ENCODE results near the gene DNAJC13.

The DNAJC13 gene

DNA sequence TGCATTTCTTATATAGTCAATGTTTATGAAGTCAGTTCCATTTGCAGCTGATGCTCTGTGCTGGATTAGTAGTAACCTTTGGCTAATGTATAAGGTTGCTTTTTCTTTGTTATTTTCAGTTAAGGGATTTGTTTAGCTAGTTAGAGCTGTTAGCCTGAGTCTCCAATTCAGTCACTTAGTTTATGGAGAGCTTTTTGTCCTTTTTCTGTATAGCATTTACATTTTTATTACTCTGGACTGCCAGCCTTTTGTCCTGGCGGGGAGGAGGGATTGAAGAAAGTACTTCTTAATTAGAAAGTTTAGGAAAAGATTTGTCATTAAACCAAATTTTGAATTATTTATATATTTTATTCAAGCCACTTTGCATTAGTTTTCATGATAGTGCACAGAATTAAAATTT is 52.0 kb downstream of the DNAJC13 start:
- no peak for DNase-seq

DNA sequence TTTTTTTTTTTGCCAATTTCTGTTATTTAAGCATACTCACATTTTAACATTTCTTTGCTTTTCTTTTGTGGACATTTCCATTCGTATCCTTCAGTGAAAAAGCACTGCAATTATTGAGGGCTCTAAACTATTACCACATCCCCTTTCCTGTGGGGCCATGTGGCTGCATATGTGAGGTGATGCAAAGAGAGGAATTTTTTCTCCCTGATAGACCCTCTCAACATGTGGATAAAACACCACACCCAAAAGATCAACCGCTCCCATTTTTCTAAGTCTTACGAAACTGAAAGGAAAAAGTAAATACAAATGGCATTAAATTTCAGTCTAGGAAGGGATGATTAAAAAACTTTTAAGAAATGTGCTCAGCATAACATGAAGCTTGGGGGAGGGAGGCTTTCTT is 68.8 kb downstream of the DNAJC13 start:
- DNase-seq = no peak

DNA sequence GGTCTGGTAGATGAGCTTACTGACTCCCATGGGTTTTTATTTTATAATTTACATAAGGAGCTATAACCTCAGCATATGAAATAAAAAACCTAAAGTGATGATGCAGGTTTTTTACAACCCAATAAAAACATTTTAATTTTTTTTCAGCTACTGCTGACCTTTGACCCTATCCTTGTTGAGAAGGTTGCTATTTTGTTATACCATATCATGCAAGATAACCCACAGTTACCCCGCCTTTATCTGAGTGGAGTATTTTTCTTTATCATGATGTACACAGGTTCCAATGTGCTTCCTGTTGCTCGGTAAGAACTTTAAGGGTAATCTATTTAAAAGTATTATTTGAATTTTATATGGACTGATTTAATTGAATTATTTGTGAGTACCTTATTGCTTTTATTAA is 70.8 kb downstream of the DNAJC13 start:
- DNase-seq = no peak

DNA sequence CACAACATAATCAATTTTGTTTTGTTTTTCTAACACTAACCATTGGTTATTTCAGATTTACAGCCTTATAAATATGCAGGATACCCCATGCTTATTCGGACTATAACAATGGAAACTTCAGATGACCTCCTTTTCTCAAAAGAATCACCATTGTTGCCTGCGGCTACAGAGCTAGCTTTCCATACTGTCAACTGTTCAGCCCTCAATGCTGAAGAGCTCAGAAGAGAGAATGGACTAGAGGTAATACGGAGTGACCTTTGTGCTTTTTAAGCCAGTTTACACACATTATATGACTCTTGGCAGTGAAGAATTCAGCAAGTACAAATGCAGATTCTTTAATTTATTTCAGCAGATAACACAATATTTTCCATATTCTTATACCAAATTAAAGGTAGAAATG is 81.8 kb downstream of the DNAJC13 start:
- DNase-seq = no peak

DNA sequence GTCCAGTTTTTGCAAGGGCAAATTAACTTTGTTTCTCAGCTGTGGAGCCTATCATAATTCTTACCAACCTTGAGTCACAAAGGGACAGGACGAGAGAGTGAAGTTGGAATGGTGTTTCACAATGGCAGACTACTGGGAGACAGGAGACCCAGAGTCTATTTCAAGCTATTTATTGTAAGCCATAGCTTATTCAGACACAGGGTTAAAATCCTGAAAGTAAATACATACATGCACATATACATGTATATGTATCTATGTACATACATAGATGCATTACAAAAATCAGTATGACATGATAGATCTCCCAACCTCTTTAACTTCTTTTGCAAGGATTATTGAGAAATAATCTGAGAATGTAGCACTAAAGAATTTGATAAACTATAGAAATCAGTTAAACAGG is 86.3 kb downstream of the DNAJC13 start:
- DNase-seq = no peak

DNA sequence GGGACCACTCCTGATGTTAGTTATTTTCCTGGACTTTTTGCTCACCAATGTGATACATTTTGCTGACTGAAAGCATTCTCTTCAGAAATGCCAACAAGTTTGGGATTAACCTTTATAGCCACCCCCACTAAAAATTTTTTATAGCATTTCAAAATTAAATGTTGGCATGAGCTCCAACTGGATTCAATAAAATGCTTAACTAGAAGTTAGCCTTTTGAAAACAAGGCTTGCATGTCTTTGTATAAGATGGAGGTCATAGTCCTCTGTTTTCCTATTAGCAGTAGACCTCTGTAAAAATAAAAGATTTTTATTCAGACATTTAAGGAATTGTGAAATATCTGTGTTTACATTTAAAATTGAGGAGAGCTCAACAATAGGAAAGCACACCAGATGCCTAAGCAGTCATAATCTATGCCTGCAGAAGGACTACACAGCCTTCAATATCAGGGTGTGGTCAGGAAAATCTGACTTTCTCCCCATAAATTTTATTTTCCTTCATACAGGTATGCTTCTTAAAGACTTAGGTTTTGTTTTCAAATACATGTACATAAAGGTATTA is 87.2 kb downstream of the DNAJC13 start:
- DNase-seq = no peak

DNA sequence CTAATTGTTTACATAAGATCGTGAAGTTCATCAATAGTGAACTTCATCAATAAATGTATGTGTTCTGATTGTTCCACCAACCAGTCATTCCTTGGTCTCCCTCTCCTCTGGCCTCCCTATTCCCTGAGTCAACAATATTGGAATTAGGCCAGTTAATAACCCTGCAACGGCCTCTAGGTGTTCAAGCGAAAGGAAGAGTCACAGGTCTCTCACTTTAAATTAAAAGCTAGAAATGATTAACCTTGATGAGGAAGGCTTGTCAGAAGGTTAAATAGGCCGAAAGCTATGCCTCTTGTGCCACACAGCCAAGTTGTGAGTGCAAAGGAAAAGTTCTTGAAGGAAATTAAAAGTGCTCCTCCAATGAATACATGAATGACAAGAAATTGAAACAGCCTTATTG is 90.4 kb downstream of the DNAJC13 start:
- no peak for DNase-seq

DNA sequence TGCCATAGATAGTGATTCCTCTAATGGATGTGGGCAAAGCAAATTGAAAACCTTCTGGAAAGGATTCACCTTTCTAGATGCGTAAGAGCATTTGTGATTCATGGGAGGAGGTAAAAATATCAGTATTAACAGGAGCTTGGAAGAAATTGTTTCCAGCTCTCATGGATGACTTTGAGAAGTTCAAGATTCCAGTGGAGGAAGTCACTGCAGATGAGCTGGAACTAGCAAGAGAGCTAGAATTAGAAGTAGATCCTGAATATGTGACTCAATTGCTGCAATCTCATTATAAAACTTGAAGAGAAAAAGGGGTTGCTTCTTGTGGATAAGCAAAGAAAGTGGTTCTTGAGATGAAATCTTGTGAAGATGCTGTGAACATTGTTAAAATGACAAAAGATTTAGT is 91.8 kb downstream of the DNAJC13 start:
- no peak for DNase-seq

DNA sequence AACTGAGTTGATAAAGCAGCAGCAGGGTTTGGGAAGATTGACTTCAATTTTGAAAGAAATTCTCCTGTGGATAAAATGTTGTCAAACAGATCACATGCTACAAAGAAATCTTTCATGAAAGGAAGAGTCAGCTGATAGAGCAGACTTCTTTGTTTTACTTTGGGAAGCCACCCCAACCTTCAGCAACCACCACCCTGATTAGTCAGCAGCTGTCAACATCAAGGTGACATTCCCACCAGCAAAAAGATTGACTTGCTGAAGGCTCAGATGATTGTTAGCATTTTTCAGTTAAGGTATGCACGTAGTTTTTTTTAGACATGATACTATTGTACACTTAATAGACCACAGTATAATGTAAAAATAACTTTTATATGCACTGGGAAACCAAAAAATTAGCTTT is 92.2 kb downstream of the DNAJC13 start:
- DNase-seq = no peak

DNA sequence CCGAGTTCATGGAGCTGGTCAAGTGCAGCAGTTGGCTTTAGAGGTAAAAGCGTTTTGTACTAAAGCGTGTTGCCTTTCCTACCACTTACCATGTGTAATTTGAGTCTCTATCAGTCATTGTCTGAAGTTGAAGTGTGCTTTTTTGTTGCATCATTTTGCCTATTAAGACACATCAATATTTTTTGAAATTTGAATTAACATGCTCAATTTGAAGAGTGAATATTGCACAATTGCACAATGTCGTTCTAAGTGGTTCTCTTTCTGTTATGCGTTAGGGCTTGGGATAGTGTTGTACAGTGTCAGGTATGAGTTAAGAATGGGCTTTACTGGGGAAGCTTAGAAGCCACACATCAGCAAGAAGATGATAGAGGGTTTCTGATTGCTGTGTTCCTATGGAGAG is 95.8 kb downstream of the DNAJC13 start:
- no peak for DNase-seq

DNA sequence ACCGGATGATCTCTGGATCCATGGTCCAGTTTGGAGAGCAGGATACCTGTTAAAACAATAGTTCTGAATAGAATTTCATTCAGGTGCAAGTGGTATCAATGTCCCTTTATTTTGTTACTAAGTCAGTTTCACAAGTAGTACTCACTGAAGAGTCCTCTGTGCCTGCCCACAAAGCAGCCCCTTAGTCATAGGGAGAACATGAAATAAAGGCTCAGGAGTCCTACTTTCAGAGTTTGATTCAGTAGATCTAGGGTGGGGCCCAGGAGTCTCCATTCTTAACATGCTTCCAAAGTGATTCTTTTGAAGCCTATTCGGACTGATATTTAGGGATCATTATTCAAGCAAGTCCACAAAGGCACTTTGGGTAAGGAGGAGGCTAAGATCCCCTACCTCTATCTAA is 100.0 kb downstream of the DNAJC13 start:
- DNase-seq = no peak

DNA sequence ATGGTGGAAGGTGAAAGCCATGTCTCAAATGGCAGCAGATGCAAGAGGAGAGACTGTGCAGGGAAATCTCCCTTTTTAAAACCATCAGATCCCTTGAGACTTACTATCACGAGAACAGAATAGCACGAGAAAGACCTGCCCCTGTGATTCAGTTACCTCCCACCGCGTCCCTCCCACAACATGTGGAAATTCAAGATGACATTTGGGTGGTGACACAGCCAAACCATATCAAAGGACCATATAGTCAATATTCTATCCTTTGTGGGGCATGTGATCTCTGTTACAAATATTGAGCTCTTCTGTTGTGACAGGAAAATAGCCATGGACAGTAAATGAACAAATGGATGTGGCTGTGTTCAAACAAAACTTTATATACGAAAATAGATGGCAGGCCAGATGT is 102.6 kb downstream of the DNAJC13 start:
- DNase-seq = no peak

DNA sequence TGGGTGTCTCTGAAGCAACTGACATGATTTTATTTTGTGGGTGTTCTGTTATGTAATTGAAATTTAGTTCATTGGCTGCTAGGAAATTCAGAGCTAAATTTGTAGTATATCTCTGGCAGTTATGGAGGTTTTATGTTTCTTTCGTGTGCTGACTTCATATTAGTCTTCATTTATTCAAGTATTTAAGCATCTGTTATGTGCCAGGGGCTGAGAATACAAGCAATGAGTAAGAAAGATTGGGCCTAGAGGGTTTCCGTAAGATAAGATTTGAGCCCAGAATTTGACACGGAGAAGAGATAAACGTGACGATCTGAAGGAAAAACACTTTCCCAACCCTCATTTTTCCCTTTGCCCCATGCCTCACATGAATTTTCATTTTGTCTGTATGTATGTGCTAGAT is 104.6 kb downstream of the DNAJC13 start:
- no peak for DNase-seq

DNA sequence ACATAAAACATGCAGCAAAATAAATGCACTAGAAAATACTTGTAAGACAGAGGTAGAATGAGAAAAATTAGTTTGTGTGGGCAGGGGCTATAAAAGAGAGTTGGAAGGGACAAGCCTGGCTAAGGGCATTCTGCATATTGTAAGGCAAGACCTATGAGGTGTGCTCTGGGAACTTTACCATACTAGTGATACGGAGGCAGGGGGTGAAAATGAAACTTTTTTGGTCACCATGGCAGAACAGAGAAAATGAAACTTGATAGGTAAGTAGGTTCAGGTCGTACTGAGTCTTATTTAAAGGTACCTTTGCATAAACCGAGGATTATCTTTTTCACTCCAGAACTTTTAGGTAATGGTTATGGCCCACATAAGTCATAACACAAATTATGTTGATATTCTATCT is 105.1 kb downstream of the DNAJC13 start:
- no peak for DNase-seq

DNA sequence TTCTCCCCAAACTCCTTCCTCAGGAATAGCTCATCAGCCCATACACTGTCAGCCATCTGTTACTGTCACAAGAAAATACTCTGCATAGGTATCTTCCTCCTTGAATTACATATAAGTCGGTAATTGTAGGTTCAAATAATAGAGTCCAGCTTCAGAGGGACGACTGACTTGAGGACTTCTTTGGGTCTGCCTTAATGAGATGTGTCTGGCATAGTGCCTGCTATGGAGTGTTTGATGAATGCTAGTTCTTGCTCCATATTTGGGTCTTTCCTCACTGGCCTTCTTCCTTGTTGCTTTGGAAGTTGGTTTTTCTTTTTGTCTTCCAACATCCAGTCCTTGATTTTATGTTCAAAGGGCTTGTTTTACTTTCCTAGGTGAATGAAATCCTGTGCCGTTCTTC is 113.3 kb downstream of the DNAJC13 start:
- no peak for DNase-seq

DNA sequence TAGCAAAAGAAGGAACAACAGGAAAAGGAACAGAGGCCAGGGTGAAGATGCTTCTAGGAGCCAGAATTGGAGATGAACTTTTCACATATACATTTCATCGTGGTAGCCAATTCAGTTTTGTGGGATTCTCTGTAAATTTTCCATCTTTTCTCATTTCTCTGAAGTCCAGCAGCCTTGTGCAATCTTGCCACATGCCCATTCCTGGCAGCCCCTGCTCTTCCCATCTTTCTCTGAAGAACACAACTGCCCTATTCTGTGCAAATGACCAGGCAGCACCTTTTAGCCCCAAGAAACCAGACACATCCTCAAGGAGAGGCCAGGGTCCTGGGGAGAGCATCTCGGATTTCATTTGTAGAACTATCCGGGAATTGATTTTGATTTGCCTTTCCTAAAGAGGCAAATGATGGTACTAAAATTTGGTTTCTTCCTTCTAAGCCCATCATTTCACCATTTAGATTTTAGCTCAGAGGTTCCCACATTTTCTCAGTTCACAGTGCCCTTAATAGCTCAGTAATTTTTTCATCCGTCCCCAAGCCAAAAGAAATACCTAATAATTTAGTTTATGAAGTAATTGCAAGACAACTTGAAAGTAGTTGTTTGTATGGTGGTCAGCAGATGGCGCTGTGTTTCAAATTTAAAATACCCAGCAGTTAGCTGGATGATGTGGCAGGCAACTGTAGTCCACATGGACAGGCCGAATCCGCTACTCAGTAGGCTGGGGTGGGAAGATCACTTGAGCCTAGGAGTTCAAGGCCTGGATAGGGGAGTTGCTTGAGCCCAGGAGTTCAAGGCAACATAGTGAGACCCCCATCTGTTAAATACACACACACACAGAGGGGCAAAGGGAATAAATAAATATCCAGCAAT is 118.5 kb downstream of the DNAJC13 start:
- DNase-seq = peak; percentile 79

DNA sequence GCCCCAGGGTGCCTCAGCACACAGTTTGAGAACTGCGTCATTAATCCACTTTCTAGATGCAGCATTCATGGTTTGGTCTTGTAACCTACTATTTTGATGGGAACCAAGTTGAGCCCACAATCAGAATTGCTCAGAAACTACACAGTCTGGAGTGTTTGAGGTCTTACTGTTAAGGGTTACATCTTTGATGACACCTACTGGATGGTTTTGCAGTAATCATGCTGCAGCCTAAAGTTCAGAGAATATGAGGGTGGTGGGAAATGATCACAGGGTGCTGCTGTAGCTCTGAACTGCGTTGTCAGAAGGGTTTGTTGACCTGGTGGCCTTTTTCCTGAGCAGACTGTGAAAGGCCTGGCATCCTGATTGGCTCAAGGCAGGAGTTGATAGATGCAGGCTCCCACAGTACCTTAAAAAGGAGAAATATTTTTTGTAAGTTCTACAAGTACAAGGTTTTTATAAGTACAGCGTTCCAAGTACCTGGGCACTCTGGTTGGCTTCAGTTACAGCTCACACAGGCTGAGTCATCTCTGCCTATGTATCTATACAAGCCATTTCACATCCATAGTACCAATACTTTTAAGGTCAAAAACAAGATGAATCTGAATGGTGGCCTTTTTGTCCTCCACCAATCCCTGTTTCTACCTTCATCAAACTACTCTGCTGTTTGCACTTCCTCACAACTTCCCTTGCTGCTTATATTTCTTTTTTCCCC is 119.3 kb downstream of the DNAJC13 start:
- no peak for DNase-seq

DNA sequence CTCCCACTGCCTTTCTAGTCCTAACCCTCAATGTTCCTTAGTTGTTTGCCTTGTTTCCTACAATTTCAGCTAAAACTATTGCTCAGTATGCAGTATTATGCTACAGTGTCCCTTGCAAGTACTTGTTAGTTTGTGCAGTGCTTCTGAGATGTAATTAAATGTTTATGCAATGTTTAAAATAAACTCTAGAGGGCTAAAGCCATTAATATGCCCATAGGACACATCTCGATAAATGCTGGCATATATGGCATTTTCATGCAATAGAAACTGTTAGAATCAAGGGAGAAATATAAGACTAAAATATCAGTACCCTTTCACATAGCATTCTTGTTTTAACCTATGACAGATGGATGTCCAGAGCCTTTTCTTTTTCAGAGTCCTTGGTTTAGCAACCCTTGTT is 120.0 kb downstream of the DNAJC13 start:
- DNase-seq = no peak

DNA sequence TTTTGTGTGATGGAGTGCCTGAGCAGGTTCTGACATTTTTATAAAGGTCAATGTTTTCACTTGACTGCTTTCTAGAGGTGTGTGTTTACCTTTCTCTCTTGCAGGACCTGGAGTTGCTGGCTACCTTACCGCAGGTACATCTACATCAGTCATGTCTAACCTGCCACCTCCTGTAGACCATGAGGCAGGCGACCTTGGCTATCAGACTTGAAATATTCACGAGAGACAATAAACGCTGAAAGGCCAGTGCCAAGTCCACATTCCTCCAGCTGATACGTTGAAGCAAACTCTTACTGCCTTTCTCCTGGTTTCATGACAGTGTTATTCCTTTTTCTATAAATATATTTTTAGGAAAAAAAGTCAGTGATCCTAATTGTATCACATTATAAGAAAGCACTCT is 120.8 kb downstream of the DNAJC13 start:
- no peak for DNase-seq

DNA sequence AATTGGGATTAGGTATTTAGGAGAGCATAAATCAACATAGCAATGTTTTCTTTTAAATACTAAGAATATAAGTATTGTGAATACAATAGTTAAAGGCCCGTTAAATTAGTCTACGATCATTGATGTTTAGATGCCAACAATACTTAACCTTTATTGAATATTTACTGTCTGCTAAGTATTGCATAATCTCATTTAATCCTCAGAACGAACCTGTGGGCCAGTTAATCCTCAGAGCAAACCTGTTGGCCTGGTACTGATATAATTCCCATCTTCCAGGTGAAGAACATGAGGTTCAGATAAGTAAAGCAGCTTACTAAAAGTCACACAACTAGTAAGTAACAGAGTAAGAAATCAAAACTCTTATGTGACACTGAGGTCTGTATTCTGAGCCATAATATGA is 122.4 kb downstream of the DNAJC13 start:
- no peak for DNase-seq

DNA sequence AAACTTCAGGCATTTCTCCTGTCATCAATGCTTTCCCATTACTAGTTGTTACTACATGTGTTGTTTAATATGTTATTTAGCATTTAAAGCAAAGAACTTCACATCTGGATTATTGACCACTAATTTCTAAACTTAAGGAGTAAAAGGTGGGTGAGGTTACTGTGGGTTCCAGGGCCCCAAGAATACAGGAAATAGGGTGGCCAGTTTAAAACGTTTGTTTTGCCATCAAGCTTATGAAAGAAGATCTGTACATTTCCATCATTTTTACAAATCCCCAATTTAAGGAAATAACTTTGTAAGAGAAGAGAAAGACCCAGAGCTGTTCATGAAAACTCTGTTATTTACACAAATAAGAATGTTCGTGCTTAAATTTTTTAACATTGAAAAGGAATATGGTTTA is 125.3 kb downstream of the DNAJC13 start:
- no peak for DNase-seq

DNA sequence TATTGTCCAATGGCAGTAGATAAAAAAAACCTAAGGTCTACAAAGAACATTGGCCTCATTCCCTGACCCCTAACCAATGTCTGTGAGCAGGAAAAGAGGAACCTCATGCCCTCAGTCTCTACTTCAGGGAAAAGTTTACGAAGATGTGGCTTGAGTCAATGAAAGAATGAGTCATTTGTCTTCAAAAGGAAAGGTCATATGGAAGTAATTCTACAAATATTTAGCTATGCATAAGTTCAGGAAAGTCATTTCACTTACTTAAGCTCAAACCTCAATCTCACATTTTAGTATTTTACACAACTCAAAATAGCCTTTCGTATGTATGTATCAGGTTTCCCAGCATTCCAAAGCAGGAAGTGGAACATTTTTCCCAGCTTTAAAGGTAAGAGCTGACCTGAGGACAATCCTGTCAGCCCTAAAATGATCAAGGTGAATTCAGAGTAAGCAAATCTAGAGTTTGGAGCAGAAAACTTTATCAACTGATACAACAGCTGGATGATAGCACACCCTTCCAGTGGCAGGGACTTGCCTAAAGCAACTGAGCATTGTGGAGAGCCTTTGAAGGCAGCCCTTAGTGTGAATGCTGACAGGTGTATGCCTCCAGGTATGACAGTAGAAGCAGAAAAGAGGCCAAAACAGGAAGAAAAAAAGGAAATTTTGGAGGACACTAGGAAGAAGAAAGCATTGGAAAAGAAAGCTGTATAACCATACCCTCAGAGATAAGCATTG is 125.9 kb downstream of the DNAJC13 start:
- DNase-seq = no peak

DNA sequence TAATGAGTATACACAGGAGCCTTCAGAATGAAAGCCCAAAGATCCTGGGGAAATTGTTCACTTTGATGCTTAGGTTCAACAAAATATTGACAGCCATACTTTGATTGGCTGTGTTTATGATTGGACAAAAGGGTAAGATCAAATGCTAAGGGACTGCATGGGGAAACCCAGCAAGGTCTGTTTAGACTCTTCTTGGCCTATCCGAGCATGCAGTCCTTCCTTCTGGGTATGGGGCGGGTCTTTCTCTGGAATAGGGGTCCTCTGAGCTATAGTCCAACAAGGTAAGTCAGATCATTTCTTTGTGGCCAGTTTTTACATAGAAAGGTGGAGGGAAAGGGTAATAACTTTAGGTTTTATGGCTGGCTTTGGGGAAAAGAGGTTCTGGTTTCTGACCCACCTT is 126.8 kb downstream of the DNAJC13 start:
- DNase-seq = no peak

DNA sequence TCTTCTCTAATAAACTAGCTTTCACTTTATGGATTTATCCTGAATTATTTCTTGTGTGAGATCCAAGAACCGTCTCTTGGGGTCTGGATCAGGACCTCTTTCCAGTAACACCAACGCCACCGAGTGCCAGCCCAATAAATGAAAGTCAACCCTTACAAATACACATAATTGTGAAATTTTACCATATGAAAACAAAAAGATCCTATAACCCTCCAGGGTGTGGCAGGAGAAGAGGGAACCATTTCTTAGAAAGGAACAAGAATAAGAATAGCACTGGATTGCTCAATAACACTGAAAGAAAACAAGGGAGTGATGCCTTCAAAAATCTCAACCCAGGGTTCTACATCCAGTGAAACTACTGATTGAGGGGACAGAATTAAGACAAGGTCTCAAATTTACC is 128.2 kb downstream of the DNAJC13 start:
- no peak for DNase-seq
